NCI-H2196 treated with DMSO at 0.1 percent for 48 hours (cell line): ENCODE results near the gene KCTD1.

Experiments
- DNase-seq: peaks from one replicate; lab custom pipeline; 2025; ENCODE audit not compliant: unreplicated experiment; lab: John Stamatoyannopoulos, UW

Gene KCTD1

GRCh38 chr18:26524002-26524401 is 24.4 kb downstream of the KCTD1 start:
- no peak for DNase-seq

DNA sequence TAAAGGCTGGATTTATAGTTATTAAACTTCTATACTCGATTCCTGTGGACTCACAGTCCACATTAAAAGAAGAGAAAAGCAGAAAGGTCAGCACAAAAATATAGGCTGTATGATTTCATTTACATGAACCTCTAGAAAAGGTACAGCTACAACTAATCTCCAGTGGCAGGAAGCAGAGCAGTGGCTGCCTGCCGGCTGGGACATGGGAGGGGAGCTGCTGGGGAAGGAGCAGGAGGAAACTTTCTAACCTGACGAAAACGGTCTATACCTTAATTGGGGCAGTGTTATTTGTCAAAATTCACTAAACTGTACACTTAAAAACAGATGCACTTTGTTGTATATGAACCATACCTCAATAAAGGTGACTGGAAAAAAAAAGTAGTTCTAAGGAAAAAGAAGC is 26.7 kb downstream of the KCTD1 start:
- no peak for DNase-seq

- DNase-seq: no peak
These were observed 27.4 kb downstream of the KCTD1 start for GRCh38 chr18:26520974-26521373.

GRCh38 chr18:26519114-26519513 is 29.2 kb downstream of the KCTD1 start:
- no peak for DNase-seq

GRCh38 chr18:26516964-26517363 is 31.4 kb downstream of the KCTD1 start:
- no peak for DNase-seq

DNA sequence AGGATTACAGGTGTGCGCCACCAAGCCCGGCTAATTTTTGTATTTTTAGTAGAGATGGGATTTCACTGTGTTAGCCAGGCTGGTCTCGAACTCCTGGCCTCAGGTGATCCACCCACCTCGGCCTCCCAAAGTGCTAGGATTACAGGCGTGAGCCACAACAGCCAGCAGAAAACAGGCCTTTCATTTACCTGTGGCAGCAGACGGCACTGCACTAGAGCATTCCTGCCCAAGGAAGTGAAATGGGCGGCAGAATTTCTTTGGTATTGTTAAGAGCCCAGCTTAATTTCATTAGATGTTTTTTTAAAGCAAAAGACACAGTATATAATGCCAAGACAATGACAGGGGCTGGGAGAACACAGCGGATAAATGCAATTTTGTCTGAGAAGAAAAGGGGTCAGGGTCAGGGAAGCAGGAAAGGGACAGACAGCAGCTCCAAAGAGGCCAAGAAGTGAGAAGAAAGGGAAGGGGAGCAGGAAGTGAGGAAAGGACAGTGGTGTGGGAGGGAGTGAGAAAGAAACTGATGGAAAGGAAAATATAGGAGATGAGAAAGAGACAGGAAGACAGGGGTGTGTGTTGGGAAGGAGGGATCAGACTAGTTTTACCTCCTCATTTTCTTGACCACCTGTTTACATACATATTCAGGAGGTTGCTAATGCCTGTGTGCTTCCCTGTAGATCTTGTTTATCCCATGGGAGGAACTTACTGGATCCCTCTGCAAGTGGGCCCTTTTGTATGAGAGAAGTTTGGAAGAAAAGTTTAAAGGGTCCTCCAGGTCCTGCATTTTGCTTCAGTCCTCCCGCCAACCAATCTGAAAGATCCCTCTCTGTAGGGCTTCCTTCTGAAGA is 32.5 kb downstream of the KCTD1 start:
- DNase-seq: no peak

DNA sequence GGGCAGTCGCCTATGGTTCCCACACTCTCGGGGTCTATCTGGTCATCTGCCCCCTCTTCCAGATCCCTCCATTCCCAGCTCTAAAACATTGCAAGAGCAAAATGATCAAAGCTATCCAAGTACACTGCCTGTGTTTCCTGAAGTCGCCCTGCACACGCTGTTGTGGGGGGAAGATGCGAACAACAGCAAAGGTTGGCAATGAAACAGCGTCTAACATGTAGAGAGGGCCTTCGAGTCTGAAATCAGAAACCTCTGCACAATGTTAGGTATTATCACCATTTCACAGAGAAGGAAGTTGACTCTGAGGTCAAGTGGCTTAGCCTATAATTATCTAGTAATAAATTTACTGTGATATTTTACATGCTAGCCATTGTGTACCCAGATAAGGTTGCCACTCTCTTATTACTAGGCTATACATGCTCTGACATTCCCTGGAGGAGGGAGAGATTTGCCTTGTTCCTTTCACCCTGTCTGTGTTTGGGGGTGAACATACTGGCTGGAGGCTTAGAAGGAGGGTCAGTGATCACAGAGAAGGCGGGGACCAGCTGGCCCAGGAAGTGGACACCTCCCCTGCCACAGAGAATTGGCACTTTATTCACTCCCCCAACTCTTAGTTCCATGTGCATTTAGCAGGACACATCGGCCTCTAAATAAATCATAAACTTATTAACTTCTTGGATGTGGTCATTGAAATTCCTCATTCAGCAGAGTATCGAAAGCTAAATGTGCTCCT is 36.8 kb downstream of the KCTD1 start:
- peak; percentile 90 for DNase-seq

GRCh38 chr18:26510337-26510736 is 38.0 kb downstream of the KCTD1 start:
- no peak for DNase-seq

DNA sequence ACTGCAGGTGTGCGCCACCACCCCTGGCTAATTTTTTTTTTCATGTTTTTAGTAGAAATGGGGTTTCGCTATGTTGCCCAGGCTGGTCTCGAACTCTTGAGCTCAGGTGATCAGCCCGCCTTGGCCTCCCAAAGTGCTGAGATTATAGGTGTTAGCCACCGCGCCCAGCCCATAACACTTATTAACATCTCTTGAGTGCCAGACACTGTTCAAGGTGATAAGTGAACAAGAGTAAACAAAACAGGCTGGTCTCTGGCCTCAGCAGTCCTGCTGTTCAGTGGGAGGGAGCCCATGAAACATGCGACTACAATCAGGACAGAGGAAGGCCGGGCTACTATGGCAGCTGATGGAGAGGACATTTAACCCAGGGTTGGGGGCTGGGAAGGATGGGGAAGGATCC is 42.3 kb downstream of the KCTD1 start:
- no peak for DNase-seq

- peak; percentile 81 for DNase-seq
These were observed 43.5 kb downstream of the KCTD1 start for GRCh38 chr18:26504831-26505230.

GRCh38 chr18:26503382-26503781 is 45.0 kb downstream of the KCTD1 start:
- DNase-seq: no peak

DNA sequence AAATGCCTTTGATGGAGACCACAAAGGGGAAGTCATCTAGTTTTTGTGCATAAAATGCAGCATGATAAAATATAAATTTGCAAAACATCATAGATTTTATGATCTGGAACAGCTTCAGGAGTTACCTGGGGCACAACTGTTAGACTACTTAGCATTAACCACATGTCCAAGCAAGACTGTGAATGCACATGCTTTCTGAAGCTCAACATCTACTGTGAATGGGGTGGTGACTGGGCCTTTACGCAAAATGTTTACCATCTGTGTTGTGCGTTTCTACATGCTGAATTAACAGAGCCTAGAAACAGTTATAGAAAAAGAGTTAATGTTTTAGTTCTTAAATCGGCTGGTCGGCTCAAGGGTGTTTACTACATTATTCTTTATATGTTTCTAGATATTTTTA is 45.5 kb downstream of the KCTD1 start:
- DNase-seq: no peak

DNA sequence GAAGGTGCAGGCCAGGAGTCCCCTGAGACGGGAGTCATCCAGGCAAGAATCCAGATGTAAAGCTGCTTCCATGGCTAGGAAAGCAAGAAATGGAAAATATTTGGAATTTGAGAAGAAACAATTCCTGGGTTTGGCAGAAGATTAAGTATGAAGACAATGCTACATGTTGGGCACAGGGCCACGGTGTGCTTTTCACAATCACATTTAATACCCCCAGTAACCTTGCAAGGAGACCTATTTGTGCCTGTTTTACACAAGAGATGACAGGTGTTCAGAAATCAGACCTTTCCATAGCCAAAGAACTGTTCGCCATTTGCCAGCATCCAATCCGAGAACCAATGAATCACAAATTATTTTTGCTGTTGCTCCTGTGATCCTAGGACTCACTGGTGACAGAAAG is 50.5 kb downstream of the KCTD1 start:
- no peak for DNase-seq

DNA sequence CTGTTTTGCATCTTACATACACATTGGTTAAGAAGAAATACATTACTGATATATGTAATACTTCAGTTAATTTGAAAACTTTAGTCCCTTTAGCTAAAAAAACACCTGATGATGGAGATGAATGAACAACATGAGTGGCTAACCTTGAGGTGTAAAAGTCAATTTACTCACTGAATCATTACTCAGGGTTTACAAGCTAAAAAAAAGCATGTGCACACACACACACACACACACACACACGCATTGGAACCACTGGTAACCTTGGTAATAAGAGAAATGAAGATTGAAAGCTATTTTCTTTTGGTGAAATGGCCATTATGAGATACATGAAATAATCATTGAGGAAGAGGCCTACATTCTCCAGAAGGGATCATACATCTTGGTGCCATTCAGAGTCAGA is 51.8 kb downstream of the KCTD1 start:
- no peak for DNase-seq

- DNase-seq: no peak
These were observed 53.1 kb downstream of the KCTD1 start for GRCh38 chr18:26495287-26495686.

GRCh38 chr18:26493021-26493420 is 55.3 kb downstream of the KCTD1 start:
- no peak for DNase-seq

- no peak for DNase-seq
These were observed 57.0 kb downstream of the KCTD1 start for GRCh38 chr18:26491194-26491816.

- no peak for DNase-seq
These were observed 58.5 kb downstream of the KCTD1 start for GRCh38 chr18:26489881-26490280.

- no peak for DNase-seq
These were observed 59.2 kb downstream of the KCTD1 start for GRCh38 chr18:26489191-26489590.

- no peak for DNase-seq
These were observed 59.8 kb downstream of the KCTD1 start for GRCh38 chr18:26488417-26489009.

- DNase-seq: no peak
These were observed 60.9 kb downstream of the KCTD1 start for GRCh38 chr18:26487437-26487836.

- no peak for DNase-seq
These were observed 64.7 kb downstream of the KCTD1 start for GRCh38 chr18:26483633-26484032.
